Nephron (organoid): ENCODE data around the gene CDCA3.

Source experiments
- H3K27ac Mint-ChIP-seq, 3 experiments: 2 replicates each; pipeline ENCODE4 v1.8.0; 2020; ENCODE audit warnings: mixed read lengths in 3 of 3, mild to moderate bottlenecking in 2 of 3, moderate library complexity in 1 of 3
- H3K27me3 Mint-ChIP-seq: 2 replicates; pipeline ENCODE4 v1.8.0; 2021; ENCODE audit warnings: low read depth, mild to moderate bottlenecking, moderate library complexity, mixed read lengths
- H3K36me3 Mint-ChIP-seq: 2 replicates; pipeline ENCODE4 v1.8.0; 2020; ENCODE audit warnings: low read depth, mixed read lengths
- H3K4me1 Mint-ChIP-seq: 2 replicates; pipeline ENCODE4 v1.8.0; 2020; ENCODE audit warnings: mixed read lengths
- H3K4me3 Mint-ChIP-seq, 3 experiments: 2 replicates each; pipeline ENCODE4 v1.8.0; 2020; ENCODE audit warnings: mild to moderate bottlenecking in 3 of 3, mixed read lengths in 3 of 3, moderate library complexity in 2 of 3
- H3K9me3 Mint-ChIP-seq: 2 replicates; pipeline ENCODE4 v1.8.0; 2020; ENCODE audit warnings: mixed read lengths
- TF ChIP-seq, protein P1 (sequence below), 3 experiments: fragments of 200-600 bp; sonication (generic); IDR thresholded peaks; one replicate each; pipeline ENCODE4 v1.5.0; 2021; ENCODE audit warnings: antibody characterized with exemption in 3 of 3; ENCODE audit not compliant: unreplicated experiment in 3 of 3

The CDCA3 gene

DNA sequence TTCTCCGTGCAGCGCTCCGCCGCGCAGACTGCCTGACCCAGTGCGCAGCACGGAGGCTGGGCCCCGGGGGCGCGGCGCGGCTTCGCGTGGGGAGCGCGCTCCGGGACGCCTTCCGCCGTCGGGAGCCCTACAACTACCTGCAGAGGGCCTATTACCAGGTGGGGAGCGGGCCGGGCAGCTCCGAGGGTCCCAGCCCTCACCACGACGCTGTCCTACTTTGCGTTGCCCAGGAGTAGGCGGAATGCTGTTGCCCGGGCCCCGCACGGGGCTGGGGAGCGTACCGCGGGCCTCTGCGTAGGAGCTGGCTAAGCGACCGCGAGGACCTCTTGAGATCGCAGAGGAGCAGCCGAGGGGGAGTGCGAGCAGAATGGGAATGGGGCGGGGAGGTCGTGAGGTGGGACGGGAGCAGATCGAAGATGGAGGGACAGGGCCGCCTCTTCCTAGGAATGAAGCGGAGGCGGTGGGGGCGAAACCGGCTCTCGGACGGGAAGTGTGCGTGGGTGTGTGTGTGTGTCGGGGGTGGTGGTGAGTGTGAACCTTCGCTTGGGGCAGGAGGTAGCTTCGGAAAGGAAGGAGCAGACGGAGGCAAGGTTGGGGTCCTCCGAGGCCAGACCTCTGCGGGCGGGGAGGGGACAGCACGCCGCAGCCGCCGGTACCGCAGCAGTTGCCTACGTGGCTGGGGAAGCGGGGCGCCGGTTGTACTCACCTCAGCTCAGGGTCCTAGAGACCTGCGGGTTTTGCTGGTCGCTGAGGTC is 22.1 kb downstream of the CDCA3 start:
- Mint-ChIP-seq H3K4me3 (peak overlapping the region; percentile 96 to 100 (median 97)), H3K36me3 (peaks cover 30% of the 10 kb centered on the region), H3K27ac (peak overlapping the region; percentile 94 to 99 (median 98)), H3K9me3 (no peaks in the 10 kb centered on the region), H3K4me1 (peaks cover 42% of the 10 kb centered on the region), H3K27me3 (peaks cover 3% of the 10 kb centered on the region)
- TF ChIP-seq, protein P1, sequence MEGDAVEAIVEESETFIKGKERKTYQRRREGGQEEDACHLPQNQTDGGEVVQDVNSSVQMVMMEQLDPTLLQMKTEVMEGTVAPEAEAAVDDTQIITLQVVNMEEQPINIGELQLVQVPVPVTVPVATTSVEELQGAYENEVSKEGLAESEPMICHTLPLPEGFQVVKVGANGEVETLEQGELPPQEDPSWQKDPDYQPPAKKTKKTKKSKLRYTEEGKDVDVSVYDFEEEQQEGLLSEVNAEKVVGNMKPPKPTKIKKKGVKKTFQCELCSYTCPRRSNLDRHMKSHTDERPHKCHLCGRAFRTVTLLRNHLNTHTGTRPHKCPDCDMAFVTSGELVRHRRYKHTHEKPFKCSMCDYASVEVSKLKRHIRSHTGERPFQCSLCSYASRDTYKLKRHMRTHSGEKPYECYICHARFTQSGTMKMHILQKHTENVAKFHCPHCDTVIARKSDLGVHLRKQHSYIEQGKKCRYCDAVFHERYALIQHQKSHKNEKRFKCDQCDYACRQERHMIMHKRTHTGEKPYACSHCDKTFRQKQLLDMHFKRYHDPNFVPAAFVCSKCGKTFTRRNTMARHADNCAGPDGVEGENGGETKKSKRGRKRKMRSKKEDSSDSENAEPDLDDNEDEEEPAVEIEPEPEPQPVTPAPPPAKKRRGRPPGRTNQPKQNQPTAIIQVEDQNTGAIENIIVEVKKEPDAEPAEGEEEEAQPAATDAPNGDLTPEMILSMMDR (IDR thresholded peaks at IDR 0.05; ENCODE audit: unreplicated experiment in 3 of 3), result no peak

DNA sequence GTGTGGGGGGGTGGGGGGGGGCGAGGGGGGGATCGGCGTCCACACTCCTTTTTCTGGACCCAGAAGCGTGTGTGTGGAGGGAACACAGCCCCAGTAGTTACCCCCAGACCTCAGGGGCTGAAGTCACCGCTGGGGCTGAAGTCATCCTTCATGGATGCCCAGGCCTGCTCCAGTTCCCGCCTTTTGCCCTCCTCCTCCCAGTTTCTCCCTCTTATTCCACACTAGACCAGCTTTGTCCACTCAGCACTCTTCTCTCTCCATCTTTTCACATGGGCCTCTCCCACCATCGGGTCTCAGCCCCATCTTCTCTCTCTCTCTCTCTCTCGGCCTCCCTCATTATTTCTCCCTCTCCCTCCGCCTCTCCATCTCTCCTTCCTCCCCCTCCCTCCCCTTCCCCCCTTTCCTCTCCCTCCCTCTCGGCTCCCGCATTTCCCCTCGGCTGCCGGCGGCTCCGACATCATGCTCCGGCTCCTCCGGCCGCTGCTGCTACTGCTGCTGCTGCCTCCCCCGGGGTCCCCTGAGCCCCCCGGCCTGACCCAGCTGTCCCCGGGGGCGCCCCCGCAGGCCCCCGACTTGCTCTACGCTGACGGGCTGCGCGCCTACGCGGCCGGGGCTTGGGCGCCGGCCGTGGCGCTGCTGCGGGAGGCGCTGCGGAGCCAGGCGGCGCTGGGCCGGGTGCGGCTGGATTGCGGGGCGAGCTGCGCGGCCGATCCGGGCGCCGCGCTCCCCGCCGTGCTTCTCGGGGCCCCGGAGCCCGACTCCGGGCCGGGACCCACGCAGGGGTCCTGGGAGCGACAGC is 22.9 kb downstream of the CDCA3 start, which contains the start of gene P3H3:
Gene P3H3 (plus strand): TSS at position 426 of the 799 bp plus-strand sequence. CDS start 34 bp downstream, at position 460.
- peaks cover 3% of the 10 kb centered on the region for H3K27me3 Mint-ChIP-seq
- TF ChIP-seq, protein P1 (IDR thresholded peaks at IDR 0.05; ENCODE audit: unreplicated experiment in 3 of 3), result no peak
- peak within 1 kb of the TSS; percentile 96 to 100 (median 97) for H3K4me3 Mint-ChIP-seq
- H3K4me1 Mint-ChIP-seq, result peaks cover 44% of the 10 kb centered on the region
- peak within 1 kb of the TSS; percentile 98 to 99 (median 98) for H3K27ac Mint-ChIP-seq
- H3K9me3 Mint-ChIP-seq, result no peaks in the 10 kb centered on the region
- peaks cover 22% of the 10 kb centered on the region for H3K36me3 Mint-ChIP-seq

DNA sequence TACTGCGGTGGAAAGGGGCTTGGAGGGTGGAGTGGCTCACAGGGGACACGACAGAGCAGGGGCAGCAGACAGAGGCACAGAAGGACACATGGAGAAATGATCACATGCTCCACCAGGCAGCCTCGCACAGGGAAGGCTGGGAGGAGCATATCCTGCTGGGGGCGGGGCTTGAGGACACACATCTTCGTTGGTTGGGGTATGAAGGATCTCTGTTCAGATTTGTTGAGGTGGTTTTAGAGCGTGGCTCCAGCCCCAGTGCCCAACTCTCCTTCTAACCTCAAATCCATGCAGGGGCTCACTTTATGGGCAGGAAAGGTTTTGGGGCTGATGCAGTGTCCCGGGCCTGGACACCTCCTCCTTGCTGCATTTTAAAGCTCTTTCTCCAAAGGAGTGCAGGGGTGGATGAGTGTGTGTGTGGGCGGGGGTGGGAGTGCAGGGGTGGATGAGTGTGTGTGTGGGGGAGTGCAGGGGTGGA is 23.6 kb downstream of the CDCA3 start:
- peak overlapping the region; percentile 81 to 89 (median 88) for H3K4me3 Mint-ChIP-seq
- TF ChIP-seq, protein P1 (IDR thresholded peaks at IDR 0.05; ENCODE audit: unreplicated experiment in 3 of 3), result no peak
- H3K27me3 Mint-ChIP-seq, result peaks cover 3% of the 10 kb centered on the region
- peak overlapping the region; percentile 93 to 96 (median 94) for H3K27ac Mint-ChIP-seq
- no peaks in the 10 kb centered on the region for H3K9me3 Mint-ChIP-seq
- peaks cover 21% of the 10 kb centered on the region for H3K36me3 Mint-ChIP-seq
- peaks cover 50% of the 10 kb centered on the region for H3K4me1 Mint-ChIP-seq

DNA sequence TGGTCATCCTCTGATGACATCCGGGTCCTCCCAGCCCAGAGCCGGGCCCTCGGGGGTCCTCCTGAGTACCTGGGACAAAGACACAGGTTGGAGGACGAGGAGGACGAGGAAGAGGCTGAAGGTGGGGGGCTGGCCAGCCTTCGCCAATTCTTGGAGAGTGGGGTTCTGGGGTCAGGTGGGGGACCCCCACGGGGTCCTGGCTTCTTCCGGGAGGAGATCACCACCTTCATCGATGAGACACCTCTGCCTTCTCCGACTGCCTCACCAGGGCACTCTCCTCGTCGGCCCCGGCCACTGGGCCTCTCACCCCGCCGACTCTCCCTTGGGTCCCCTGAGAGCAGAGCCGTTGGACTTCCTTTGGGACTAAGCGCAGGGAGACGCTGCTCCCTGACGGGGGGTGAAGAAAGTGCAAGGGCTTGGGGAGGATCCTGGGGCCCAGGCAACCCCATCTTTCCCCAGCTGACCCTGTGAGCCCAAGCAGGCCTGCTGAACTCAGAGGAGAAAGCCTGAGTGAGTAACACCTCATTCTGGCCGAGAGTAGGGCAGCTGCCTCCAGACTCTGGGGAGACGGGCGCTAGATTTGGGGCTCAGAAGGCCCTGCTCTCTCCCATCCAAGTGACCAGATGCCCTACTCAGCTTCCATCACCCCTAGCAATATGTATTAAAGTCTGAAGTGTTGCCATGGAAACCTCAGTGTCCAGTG is 24.2 kb downstream of the CDCA3 start:
- Mint-ChIP-seq H3K9me3 (no peaks in the 10 kb centered on the region), H3K27ac (peak overlapping the region; percentile 93 to 96 (median 94)), H3K36me3 (peaks cover 16% of the 10 kb centered on the region), H3K4me1 (peaks cover 50% of the 10 kb centered on the region), H3K27me3 (peaks cover 3% of the 10 kb centered on the region), H3K4me3 (peak overlapping the region; percentile 81 to 89 (median 88))
- TF ChIP-seq, protein P1 (IDR thresholded peaks at IDR 0.05; ENCODE audit: unreplicated experiment in 3 of 3), result no peak

DNA sequence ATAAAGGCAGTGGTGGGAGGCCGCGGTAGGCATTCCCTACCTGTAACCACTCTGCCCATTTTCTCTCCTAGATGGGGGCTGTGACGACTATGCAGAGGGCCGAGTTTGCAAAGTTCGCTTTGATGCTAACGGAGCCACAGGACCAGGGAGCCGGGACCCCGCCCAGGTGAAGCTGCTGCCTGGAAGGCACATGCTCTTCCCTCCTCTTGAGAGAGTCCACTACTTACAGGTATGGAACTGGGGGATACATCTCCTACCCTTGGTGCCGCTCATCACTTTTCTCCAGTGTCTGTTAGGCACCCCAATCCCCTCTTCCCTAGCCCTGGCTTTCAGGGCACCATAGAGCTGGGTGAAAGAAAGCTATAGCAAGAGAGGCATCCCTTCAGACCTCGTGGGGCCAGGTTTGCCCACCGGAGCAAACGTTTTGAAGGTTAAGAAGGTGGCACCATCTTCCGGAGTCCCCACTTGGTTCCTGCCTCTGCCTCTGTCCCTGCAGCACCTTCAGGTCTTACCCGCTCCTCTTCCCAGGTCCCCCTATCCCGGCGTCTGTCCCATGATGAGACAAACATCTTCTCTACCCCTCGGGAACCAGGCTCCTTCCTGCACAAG is 24.9 kb downstream of the CDCA3 start:
- Mint-ChIP-seq H3K27me3 (peaks cover 3% of the 10 kb centered on the region), H3K9me3 (no peaks in the 10 kb centered on the region), H3K4me1 (peaks cover 52% of the 10 kb centered on the region), H3K36me3 (peaks cover 9% of the 10 kb centered on the region), H3K4me3 (peak overlapping the region; percentile 62 to 78 (median 73)), H3K27ac (peak overlapping the region; percentile 54 to 84 (median 73))
- TF ChIP-seq, protein P1 (IDR thresholded peaks at IDR 0.05; ENCODE audit: unreplicated experiment in 3 of 3), result no peak
